Measurements from ENCODE around the gene STRN3. TPM values are rescaled to one million over a fixed set of nuclear protein-coding genes. Genes with fewer than 3 reads are reported as not detected.

The STRN3 gene
- total and polyA plus RNA-seq, 10 of the 15 experiments (the other 5 are each of a cell fraction or from before 2014, with no cell fraction given), result 7.8 to 27.9 (median 14.1) TPM

DNA sequence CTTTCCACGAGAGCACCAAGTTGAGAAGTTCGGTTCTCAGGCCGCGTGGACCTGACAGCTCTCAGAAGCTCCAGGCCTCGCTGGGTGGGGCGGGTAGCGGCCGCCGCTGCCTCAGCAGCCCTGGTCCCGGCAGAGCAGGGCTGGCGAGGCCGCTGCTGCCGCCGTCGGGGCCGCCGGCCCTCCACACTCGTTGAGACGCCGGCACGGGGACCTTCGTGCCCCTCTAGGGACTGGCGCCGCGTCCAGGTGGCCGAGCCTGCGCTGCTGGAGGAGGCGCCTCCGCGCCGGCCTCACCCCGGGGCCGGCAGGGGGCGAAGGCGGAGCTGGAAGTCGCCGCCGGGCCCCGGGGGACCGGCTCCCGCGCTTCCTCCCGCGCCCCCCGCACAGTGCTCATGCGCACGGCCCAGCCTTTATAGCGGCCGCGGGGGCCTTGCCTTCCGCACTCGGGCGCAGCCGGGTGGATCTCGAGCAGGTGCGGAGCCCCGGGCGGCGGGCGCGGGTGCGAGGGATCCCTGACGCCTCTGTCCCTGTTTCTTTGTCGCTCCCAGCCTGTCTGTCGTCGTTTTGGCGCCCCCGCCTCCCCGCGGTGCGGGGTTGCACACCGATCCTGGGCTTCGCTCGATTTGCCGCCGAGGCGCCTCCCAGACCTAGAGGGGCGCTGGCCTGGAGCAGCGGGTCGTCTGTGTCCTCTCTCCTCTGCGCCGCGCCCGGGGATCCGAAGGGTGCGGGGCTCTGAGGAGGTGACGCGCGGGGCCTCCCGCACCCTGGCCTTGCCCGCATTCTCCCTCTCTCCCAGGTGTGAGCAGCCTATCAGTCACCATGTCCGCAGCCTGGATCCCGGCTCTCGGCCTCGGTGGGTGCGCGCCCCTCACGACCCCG lies 151.8 kb downstream of the STRN3 start, which contains the start of gene COCH (continued):
- TF ChIP-seq, protein P1, sequence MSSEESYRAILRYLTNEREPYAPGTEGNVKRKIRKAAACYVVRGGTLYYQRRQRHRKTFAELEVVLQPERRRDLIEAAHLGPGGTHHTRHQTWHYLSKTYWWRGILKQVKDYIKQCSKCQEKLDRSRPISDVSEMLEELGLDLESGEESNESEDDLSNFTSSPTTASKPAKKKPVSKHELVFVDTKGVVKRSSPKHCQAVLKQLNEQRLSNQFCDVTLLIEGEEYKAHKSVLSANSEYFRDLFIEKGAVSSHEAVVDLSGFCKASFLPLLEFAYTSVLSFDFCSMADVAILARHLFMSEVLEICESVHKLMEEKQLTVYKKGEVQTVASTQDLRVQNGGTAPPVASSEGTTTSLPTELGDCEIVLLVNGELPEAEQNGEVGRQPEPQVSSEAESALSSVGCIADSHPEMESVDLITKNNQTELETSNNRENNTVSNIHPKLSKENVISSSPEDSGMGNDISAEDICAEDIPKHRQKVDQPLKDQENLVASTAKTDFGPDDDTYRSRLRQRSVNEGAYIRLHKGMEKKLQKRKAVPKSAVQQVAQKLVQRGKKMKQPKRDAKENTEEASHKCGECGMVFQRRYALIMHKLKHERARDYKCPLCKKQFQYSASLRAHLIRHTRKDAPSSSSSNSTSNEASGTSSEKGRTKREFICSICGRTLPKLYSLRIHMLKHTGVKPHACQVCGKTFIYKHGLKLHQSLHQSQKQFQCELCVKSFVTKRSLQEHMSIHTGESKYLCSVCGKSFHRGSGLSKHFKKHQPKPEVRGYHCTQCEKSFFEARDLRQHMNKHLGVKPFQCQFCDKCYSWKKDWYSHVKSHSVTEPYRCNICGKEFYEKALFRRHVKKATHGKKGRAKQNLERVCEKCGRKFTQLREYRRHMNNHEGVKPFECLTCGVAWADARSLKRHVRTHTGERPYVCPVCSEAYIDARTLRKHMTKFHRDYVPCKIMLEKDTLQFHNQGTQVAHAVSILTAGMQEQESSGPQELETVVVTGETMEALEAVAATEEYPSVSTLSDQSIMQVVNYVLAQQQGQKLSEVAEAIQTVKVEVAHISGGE (CRISPR knock-in tag; IDR thresholded peaks at IDR 0.05), result no peak
- no peak for TF ChIP-seq SMAD5 (IDR thresholded peaks at IDR 0.05; ENCODE audit: low read depth)
- TF ChIP-seq WRNIP1 (IDR thresholded peaks at IDR 0.05; ENCODE audit: borderline replicate concordance, low read depth, low read length), result no peak
- TF ChIP-seq, protein P2, sequence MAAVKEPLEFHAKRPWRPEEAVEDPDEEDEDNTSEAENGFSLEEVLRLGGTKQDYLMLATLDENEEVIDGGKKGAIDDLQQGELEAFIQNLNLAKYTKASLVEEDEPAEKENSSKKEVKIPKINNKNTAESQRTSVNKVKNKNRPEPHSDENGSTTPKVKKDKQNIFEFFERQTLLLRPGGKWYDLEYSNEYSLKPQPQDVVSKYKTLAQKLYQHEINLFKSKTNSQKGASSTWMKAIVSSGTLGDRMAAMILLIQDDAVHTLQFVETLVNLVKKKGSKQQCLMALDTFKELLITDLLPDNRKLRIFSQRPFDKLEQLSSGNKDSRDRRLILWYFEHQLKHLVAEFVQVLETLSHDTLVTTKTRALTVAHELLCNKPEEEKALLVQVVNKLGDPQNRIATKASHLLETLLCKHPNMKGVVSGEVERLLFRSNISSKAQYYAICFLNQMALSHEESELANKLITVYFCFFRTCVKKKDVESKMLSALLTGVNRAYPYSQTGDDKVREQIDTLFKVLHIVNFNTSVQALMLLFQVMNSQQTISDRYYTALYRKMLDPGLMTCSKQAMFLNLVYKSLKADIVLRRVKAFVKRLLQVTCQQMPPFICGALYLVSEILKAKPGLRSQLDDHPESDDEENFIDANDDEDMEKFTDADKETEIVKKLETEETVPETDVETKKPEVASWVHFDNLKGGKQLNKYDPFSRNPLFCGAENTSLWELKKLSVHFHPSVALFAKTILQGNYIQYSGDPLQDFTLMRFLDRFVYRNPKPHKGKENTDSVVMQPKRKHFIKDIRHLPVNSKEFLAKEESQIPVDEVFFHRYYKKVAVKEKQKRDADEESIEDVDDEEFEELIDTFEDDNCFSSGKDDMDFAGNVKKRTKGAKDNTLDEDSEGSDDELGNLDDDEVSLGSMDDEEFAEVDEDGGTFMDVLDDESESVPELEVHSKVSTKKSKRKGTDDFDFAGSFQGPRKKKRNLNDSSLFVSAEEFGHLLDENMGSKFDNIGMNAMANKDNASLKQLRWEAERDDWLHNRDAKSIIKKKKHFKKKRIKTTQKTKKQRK (IDR thresholded peaks at IDR 0.05; ENCODE audit: low read depth, low read length), result no peak
- no peak for TF ChIP-seq SMARCA5 (IDR thresholded peaks at IDR 0.05)
- no peak for TF ChIP-seq MEF2A (IDR thresholded peaks at IDR 0.05; ENCODE audit: insufficient read depth, low read depth, low read length)
- TF ChIP-seq NBN (IDR thresholded peaks at IDR 0.05), result no peak
- TF ChIP-seq, protein P3, sequence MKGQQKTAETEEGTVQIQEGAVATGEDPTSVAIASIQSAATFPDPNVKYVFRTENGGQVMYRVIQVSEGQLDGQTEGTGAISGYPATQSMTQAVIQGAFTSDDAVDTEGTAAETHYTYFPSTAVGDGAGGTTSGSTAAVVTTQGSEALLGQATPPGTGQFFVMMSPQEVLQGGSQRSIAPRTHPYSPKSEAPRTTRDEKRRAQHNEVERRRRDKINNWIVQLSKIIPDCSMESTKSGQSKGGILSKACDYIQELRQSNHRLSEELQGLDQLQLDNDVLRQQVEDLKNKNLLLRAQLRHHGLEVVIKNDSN (IDR thresholded peaks at IDR 0.05; ENCODE audit: borderline replicate concordance, extremely low read length, insufficient read depth, low read depth, low read length), result no peak
- TF ChIP-seq NFIC (IDR thresholded peaks at IDR 0.05; ENCODE audit: low read depth, low read length), result no peak
- no peak for TF ChIP-seq POU2F2 (IDR thresholded peaks at IDR 0.05; ENCODE audit: borderline replicate concordance, low read depth, low read length)
- no peak for TF ChIP-seq TBL1XR1 (IDR thresholded peaks at IDR 0.05; ENCODE audit: low read depth, low read length)
- TF ChIP-seq, protein P4, sequence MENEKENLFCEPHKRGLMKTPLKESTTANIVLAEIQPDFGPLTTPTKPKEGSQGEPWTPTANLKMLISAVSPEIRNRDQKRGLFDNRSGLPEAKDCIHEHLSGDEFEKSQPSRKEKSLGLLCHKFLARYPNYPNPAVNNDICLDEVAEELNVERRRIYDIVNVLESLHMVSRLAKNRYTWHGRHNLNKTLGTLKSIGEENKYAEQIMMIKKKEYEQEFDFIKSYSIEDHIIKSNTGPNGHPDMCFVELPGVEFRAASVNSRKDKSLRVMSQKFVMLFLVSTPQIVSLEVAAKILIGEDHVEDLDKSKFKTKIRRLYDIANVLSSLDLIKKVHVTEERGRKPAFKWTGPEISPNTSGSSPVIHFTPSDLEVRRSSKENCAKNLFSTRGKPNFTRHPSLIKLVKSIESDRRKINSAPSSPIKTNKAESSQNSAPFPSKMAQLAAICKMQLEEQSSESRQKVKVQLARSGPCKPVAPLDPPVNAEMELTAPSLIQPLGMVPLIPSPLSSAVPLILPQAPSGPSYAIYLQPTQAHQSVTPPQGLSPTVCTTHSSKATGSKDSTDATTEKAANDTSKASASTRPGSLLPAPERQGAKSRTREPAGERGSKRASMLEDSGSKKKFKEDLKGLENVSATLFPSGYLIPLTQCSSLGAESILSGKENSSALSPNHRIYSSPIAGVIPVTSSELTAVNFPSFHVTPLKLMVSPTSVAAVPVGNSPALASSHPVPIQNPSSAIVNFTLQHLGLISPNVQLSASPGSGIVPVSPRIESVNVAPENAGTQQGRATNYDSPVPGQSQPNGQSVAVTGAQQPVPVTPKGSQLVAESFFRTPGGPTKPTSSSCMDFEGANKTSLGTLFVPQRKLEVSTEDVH (IDR thresholded peaks at IDR 0.05; ENCODE audit: low read depth, partially characterized antibody), result no peak
- TF ChIP-seq, protein P5, sequence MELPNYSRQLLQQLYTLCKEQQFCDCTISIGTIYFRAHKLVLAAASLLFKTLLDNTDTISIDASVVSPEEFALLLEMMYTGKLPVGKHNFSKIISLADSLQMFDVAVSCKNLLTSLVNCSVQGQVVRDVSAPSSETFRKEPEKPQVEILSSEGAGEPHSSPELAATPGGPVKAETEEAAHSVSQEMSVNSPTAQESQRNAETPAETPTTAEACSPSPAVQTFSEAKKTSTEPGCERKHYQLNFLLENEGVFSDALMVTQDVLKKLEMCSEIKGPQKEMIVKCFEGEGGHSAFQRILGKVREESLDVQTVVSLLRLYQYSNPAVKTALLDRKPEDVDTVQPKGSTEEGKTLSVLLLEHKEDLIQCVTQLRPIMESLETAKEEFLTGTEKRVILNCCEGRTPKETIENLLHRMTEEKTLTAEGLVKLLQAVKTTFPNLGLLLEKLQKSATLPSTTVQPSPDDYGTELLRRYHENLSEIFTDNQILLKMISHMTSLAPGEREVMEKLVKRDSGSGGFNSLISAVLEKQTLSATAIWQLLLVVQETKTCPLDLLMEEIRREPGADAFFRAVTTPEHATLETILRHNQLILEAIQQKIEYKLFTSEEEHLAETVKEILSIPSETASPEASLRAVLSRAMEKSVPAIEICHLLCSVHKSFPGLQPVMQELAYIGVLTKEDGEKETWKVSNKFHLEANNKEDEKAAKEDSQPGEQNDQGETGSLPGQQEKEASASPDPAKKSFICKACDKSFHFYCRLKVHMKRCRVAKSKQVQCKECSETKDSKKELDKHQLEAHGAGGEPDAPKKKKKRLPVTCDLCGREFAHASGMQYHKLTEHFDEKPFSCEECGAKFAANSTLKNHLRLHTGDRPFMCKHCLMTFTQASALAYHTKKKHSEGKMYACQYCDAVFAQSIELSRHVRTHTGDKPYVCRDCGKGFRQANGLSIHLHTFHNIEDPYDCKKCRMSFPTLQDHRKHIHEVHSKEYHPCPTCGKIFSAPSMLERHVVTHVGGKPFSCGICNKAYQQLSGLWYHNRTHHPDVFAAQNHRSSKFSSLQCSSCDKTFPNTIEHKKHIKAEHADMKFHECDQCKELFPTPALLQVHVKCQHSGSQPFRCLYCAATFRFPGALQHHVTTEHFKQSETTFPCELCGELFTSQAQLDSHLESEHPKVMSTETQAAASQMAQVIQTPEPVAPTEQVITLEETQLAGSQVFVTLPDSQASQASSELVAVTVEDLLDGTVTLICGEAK (IDR thresholded peaks at IDR 0.05; ENCODE audit: borderline replicate concordance), result no peak
